GM19238 (cell line): ENCODE measurements around the gene ZFYVE27.

ENCODE experiments used
- DNase-seq: peaks from one replicate; pipeline ENCODE4 v3.0.0; 2011; ENCODE audit warnings: low spot score; ENCODE audit not compliant: insufficient read length

ZFYVE27 gene

GRCh38 chr10:97766996-97767924, 30.3 kb downstream of the ZFYVE27 start:
- no peak for DNase-seq

- no peak for DNase-seq
These were observed 31.7 kb downstream of the ZFYVE27 start for GRCh38 chr10:97768322-97769315.

- no peak for DNase-seq
These were observed 33.3 kb downstream of the ZFYVE27 start for GRCh38 chr10:97770255-97770654.

- no peak for DNase-seq
These were observed 34.3 kb downstream of the ZFYVE27 start for GRCh38 chr10:97771055-97771891.

GRCh38 chr10:97771913-97772823, 35.2 kb downstream of the ZFYVE27 start, which contains the start of gene SFRP5:
Gene SFRP5, minus strand, starts transcription at chr10:97771999. Its CDS starts 166 bp downstream, at chr10:97771833.
- no peak for DNase-seq

GRCh38 chr10:97773096-97773495, 36.2 kb downstream of the ZFYVE27 start:
- no peak for DNase-seq

- no peak for DNase-seq
These were observed 37.9 kb downstream of the ZFYVE27 start for GRCh38 chr10:97774811-97775294.

- no peak for DNase-seq
These were observed 40.2 kb downstream of the ZFYVE27 start for GRCh38 chr10:97777143-97777542.

- DNase-seq: no peak
These were observed 41.7 kb downstream of the ZFYVE27 start for GRCh38 chr10:97778452-97779302.

- DNase-seq: no peak
These were observed 42.6 kb downstream of the ZFYVE27 start for GRCh38 chr10:97779492-97779891.

GRCh38 chr10:97779975-97780374, 43.0 kb downstream of the ZFYVE27 start:
- DNase-seq: no peak

- DNase-seq: no peak
These were observed 44.1 kb downstream of the ZFYVE27 start for GRCh38 chr10:97780841-97781617.

- no peak for DNase-seq
These were observed 44.8 kb downstream of the ZFYVE27 start for GRCh38 chr10:97781618-97782331.

GRCh38 chr10:97782455-97783228, 45.7 kb downstream of the ZFYVE27 start:
- no peak for DNase-seq

- no peak for DNase-seq
These were observed 47.4 kb downstream of the ZFYVE27 start for GRCh38 chr10:97784200-97784810.

- DNase-seq: no peak
These were observed 48.3 kb downstream of the ZFYVE27 start for GRCh38 chr10:97785231-97785630.
